ENCODE data around the gene MYOT.

The MYOT gene

DNA sequence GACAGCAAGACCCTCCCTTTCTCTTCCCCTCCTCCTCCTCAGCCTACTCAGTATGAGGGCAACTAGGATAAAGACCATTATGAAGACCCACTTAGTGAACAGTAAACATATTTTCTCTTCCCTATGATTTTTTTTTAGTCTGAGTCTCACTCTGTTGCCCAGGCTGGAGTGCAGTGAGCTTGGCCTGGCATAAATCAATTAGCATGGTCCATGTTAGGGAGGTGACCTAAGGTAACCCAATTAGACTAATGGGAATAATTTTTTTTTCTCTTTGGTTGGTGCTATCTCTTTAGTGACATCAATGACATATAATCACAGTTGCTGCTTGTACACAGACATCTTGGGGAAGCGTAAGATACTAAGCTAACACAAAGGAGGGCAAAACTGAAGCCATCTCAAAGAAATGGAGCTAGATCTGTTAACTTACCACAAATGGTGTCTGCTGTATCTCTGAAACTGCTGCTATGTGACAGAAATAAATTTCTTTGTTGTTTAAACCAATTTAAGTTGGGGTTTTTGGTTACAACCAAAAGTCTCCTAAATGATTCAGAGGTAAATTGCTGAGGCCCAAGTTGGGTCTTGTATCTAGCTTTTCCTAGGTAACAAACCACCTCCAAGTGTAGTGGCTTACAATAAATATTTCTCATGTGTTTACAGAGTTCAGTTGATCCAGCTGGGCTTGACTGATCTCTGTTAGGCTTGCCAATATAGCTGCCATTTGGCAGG, 34.9 kb downstream of the MYOT start:
- DNase-seq (ENCODE audit: low read depth): no peak

DNA sequence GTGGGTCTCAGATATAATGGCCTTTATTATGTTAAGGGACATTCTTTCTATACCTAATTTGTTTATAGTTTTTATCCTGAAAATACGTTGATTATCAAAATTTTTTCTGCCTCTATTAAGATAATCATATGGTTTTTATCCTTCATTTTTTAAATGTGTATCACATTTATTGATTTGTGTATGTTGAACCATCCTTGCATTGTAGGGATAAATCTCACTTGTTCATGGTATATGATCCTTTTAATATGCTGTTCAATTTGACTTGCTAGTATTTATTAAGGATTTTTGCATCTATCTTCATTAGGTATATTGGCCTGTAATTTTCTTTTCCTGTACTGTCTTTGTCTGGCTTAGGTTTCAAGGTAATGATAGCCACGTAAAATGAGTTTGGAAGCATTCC, 47.1 kb downstream of the MYOT start:
- DNase-seq (ENCODE audit: low read depth): no peak

- DNase-seq (ENCODE audit: low read depth): no peak
Measured at GRCh38 chr5:137916923-137917322, 49.3 kb downstream of the MYOT start.

- peak; percentile 13 for DNase-seq (ENCODE audit: low read depth)
Measured at GRCh38 chr5:137921931-137922330, 54.3 kb downstream of the MYOT start.

GRCh38 chr5:137923856-137924255, 56.2 kb downstream of the MYOT start:
- DNase-seq (ENCODE audit: low read depth): no peak

GRCh38 chr5:137932800-137933199, 65.1 kb downstream of the MYOT start:
- no peak for DNase-seq (ENCODE audit: low read depth)

- peak; percentile 10 for DNase-seq (ENCODE audit: low read depth)
Measured at GRCh38 chr5:137933491-137933911, 65.8 kb downstream of the MYOT start.

GRCh38 chr5:137935190-137935589, 67.5 kb downstream of the MYOT start:
- DNase-seq (ENCODE audit: low read depth): no peak

- no peak for DNase-seq (ENCODE audit: low read depth)
Measured at GRCh38 chr5:137935694-137936093, 68.0 kb downstream of the MYOT start.

Data from GM04504 (cell line).